GM19193 (cell line): Measurements from ENCODE around the gene ZNF425.

Source experiments
- POLR2A ChIP-seq: IDR thresholded peaks from 4 replicates; pipeline ENCODE4 v1.6.1; 2011; ENCODE audit not compliant: insufficient read depth, insufficient read length; ENCODE audit errors: extremely low read depth

Gene ZNF425

GRCh38 chr7:149053885-149054284, 72.2 kb downstream of the ZNF425 start:
- no peak for TF ChIP-seq POLR2A

- TF ChIP-seq POLR2A, result no peak
Observed at GRCh38 chr7:149053384-149053783, 72.7 kb downstream of the ZNF425 start.
